GM12878 (cell line): ENCODE results near the gene TRMO. TPM values are rescaled to one million over a fixed set of nuclear protein-coding genes. Genes with fewer than 3 reads are reported as not detected.

ENCODE experiments used
- ATF7 ChIP-seq: fragments of 450-650 bp; IDR thresholded peaks from 2 replicates; pipeline ENCODE4 v1.6.1; 2016; ENCODE audit warnings: low read depth, mild to moderate bottlenecking
- CBX5 ChIP-seq: sonication (generic); IDR thresholded peaks from 2 replicates; pipeline ENCODE4 v1.6.1; 2016; ENCODE audit warnings: low read depth, moderate library complexity, mild to moderate bottlenecking, inconsistent platforms
- CREB1 ChIP-seq: IDR thresholded peaks from 2 replicates; pipeline ENCODE4 v1.6.1; 2012; ENCODE audit warnings: low read depth, mild to moderate bottlenecking, inconsistent platforms
- CREM ChIP-seq: IDR thresholded peaks from 2 replicates; pipeline ENCODE4 v1.6.1; 2014; ENCODE audit warnings: antibody characterized with exemption, low read depth
- ESRRA ChIP-seq: IDR thresholded peaks from 2 replicates; pipeline ENCODE4 v1.6.1; 2012; ENCODE audit warnings: mild to moderate bottlenecking, low read length, improper control_type of control experiment
- IRF4 ChIP-seq: IDR thresholded peaks from 2 replicates; pipeline ENCODE4 v1.6.1; 2011; ENCODE audit warnings: low read depth, low read length
- KDM1A ChIP-seq: fragments of 200-600 bp; sonication (generic); IDR thresholded peaks from 2 replicates; pipeline ENCODE4 v1.6.1; 2016; ENCODE audit warnings: borderline replicate concordance
- KLF5 ChIP-seq: fragments of 450-650 bp; IDR thresholded peaks from 2 replicates; pipeline ENCODE4 v1.6.1; 2014; ENCODE audit warnings: mild to moderate bottlenecking; ENCODE audit not compliant: partially characterized antibody
- MTA2 ChIP-seq: fragments of 450-650 bp; IDR thresholded peaks from 2 replicates; pipeline ENCODE4 v1.6.1; 2016; ENCODE audit warnings: low read depth, mild to moderate bottlenecking, moderate library complexity
- NR2C1 ChIP-seq: fragments of 450-650 bp; IDR thresholded peaks from 2 replicates; pipeline ENCODE4 v1.6.1; 2017; ENCODE audit warnings: antibody characterized with exemption, mild to moderate bottlenecking, moderate library complexity
- NRF1 ChIP-seq: conservative IDR thresholded peaks from 2 replicates; pipeline ENCODE4 v1.6.1; 2011; ENCODE audit warnings: mild to moderate bottlenecking, low read depth, low read length, improper control_type of control experiment
- POLR2A ChIP-seq: IDR thresholded peaks from 2 replicates; pipeline ENCODE4 v1.6.1; 2011; ENCODE audit warnings: low read depth, mild to moderate bottlenecking, low read length
- PRDM15 ChIP-seq: fragments of 450-650 bp; formaldehyde crosslinking; IDR thresholded peaks from 2 replicates; pipeline ENCODE4 v1.4.0; 2020; ENCODE audit warnings: mild to moderate bottlenecking, moderate library complexity
- RAD21 ChIP-seq: IDR thresholded peaks from 2 replicates; pipeline ENCODE4 v1.6.1; 2011; ENCODE audit warnings: mild to moderate bottlenecking, low read depth, low read length, moderate library complexity; ENCODE audit not compliant: insufficient read depth
- RB1 ChIP-seq: fragments of 450-650 bp; formaldehyde crosslinking; IDR thresholded peaks from 2 replicates; pipeline ENCODE4 v1.6.1; 2017; ENCODE audit warnings: mild to moderate bottlenecking, borderline replicate concordance
- RBBP5 ChIP-seq: fragments of 200-600 bp; sonication (generic); conservative IDR thresholded peaks from 2 replicates; pipeline ENCODE4 v1.6.1; 2016
- RFX5 ChIP-seq: IDR thresholded peaks from 2 replicates; pipeline ENCODE4 v1.6.1; 2011; ENCODE audit warnings: low read depth, low read length, improper control_type of control experiment
- SMAD5 ChIP-seq: IDR thresholded peaks from 2 replicates; pipeline ENCODE4 v1.6.1; 2016; ENCODE audit warnings: antibody characterized with exemption, low read depth
- SRF ChIP-seq, 2 experiments: IDR thresholded peaks; 2 replicates each; pipeline ENCODE4 v1.6.1; 2011; ENCODE audit warnings: low read depth in 2 of 2, low read length in 2 of 2, mild to moderate bottlenecking in 1 of 2, moderate library complexity in 1 of 2
- TARDBP ChIP-seq: IDR thresholded peaks from 2 replicates; pipeline ENCODE4 v1.6.1; 2016; ENCODE audit warnings: borderline replicate concordance
- ZBTB33 ChIP-seq: fragments of 450-650 bp; IDR thresholded peaks from 2 replicates; pipeline ENCODE4 v1.6.1; 2017; ENCODE audit warnings: mild to moderate bottlenecking
- ZNF217 ChIP-seq: fragments of 450-650 bp; IDR thresholded peaks from 2 replicates; pipeline ENCODE4 v1.6.1; 2017; ENCODE audit warnings: antibody characterized with exemption, mild to moderate bottlenecking
- ZNF274 ChIP-seq: IDR thresholded peaks from one replicate; pipeline ENCODE4 v1.8.0; 2011; ENCODE audit not compliant: insufficient read length, insufficient read depth
- ZNF622 ChIP-seq: fragments of 450-650 bp; IDR thresholded peaks from 2 replicates; pipeline ENCODE4 v1.6.1; 2017; ENCODE audit warnings: mild to moderate bottlenecking, inconsistent platforms
- ZSCAN29 ChIP-seq: fragments of 450-650 bp; IDR thresholded peaks from 2 replicates; pipeline ENCODE4 v1.6.1; 2017; ENCODE audit warnings: mild to moderate bottlenecking, moderate library complexity
- polyA plus RNA-seq, 11 experiments: library from polyadenylated mRNA; depleted of rRNA in 4 of 11; unstranded in 6 of 11; stranded (reverse) in 5 of 11; fragments of >200 nt; fragmentation: Nextera tagmentation in 4 of 11; fragmentation: Illumina TruSeq in 1 of 11; extraction: Ambion mirVana in 4 of 11; extraction: Trizol in 1 of 11; gene quantifications; 1 replicate in 1 of 11; 2 replicates in 10 of 11; pipeline versions ENCODE4 v1.2.1 to v1.2.3, GENCODE V29; 2011 to 2016; ENCODE audit warnings: inconsistent platforms in 2 of 11, missing spikeins in 2 of 11, low read depth in 1 of 11
- total RNA-seq, 4 experiments: library from RNA; depleted of rRNA in 3 of 4; stranded (reverse); fragments of >200 nt in 3 of 4; fragmentation: Illumina TruSeq in 1 of 4; extraction: Trizol in 1 of 4; gene quantifications; 2 replicates each; pipeline versions ENCODE4 v1.2.1 to v1.2.3, GENCODE V29; 2013 to 2021

The TRMO gene
- total and polyA plus RNA-seq, 10 of the 15 experiments (the other 5 are each of a cell fraction or from before 2014, with no cell fraction given) = 5.8 to 23.6 (median 15.3) TPM

- TF ChIP-seq RB1 (peak; percentile 94; the same call in 1 of the 2 replicates), TARDBP (peak; percentile 83; the same call in 1 of the 2 replicates), RAD21 (peak; percentile 23), POLR2A (peak; percentile 89), ZBTB33 (peak; percentile 67), CBX5 (no peak), CREM (peak; percentile 99), KLF5 (peak; percentile 92), ESRRA (peak; percentile 60; the same call in 1 of the 2 replicates), PRDM15 (peak; percentile 98), NR2C1 (peak; percentile 66), KDM1A (no peak), RFX5 (0 out of 2 replicates have a peak, but pooled peaks have one; percentile 52), ZNF274 (no peak), RBBP5 (no peak), IRF4 (0 out of 2 replicates have a peak, but pooled peaks have one; percentile 20), ATF7 (peak; percentile 100), MTA2 (peak; percentile 76; the same call in 1 of the 2 replicates), NRF1 (peak; percentile 95), CREB1 (peak; percentile 99), ZNF622 (no peak), SMAD5 (peak; percentile 79), SRF (IDR thresholded peaks at IDR 0.05; ENCODE audit: low read depth in 2 of 2, low read length in 2 of 2) (no peak; a peak in 1 of 4 replicates), ZSCAN29 (peak; percentile 59; the same call in 1 of the 2 replicates), ZNF217 (peak; percentile 55; the same call in 1 of the 2 replicates)
These were observed at the start of gene TRMO (continued) for GRCh38 chr9:97921959-97922724.
